GM21723 (cell line): ENCODE measurements around the gene ASS1.

Source experiments
- ATAC-seq: cut with Tn5 transposase; IDR thresholded peaks from one replicate; pipeline ENCODE4 v1.9.1; 2021; ENCODE audit warnings: mild to moderate bottlenecking, moderate library complexity; ENCODE audit not compliant: unreplicated experiment

ASS1 gene

GRCh38 chr9:130491830-130492482, 47.2 kb downstream of the ASS1 start:
- no peak for ATAC-seq

- no peak for ATAC-seq
Observed at GRCh38 chr9:130493021-130493420, 48.3 kb downstream of the ASS1 start.

- no peak for ATAC-seq
Observed at GRCh38 chr9:130493476-130493875, 48.7 kb downstream of the ASS1 start.

GRCh38 chr9:130495067-130495466, 50.3 kb downstream of the ASS1 start:
- no peak for ATAC-seq

GRCh38 chr9:130497139-130497538, 52.4 kb downstream of the ASS1 start:
- ATAC-seq, result no peak

- ATAC-seq, result no peak
Observed at GRCh38 chr9:130498298-130498917, 53.6 kb downstream of the ASS1 start.

GRCh38 chr9:130498918-130499698, 54.3 kb downstream of the ASS1 start:
- ATAC-seq, result no peak

- no peak for ATAC-seq
Observed at GRCh38 chr9:130499804-130500263, 55.1 kb downstream of the ASS1 start.

GRCh38 chr9:130500340-130501180, 55.8 kb downstream of the ASS1 start:
- ATAC-seq, result no peak

GRCh38 chr9:130501639-130502038, 56.9 kb downstream of the ASS1 start:
- no peak for ATAC-seq

GRCh38 chr9:130508218-130508617, 63.5 kb downstream of the ASS1 start:
- no peak for ATAC-seq

- no peak for ATAC-seq
Observed at GRCh38 chr9:130512199-130512598, 67.4 kb downstream of the ASS1 start.

- no peak for ATAC-seq
Observed at GRCh38 chr9:130513078-130513477, 68.3 kb downstream of the ASS1 start.

- ATAC-seq, result no peak
Observed at GRCh38 chr9:130518233-130518632, 73.5 kb downstream of the ASS1 start.

GRCh38 chr9:130518943-130519799, 74.4 kb downstream of the ASS1 start:
- ATAC-seq, result no peak

- ATAC-seq, result no peak
Observed at GRCh38 chr9:130519927-130520326, 75.2 kb downstream of the ASS1 start.

GRCh38 chr9:130521715-130522114, 77.0 kb downstream of the ASS1 start:
- no peak for ATAC-seq

- ATAC-seq, result no peak
Observed at GRCh38 chr9:130522233-130522808, 77.6 kb downstream of the ASS1 start.

- ATAC-seq, result no peak
Observed at GRCh38 chr9:130523921-130524320, 79.2 kb downstream of the ASS1 start.
